ENCODE data around the gene TIMM23.
"Not testable (repeated sequence)": the region's sequence is repeated elsewhere in the genome, so short reads cannot be mapped to it uniquely, and the experiment has no call there.

Gene TIMM23

GRCh38 chr10:45972106-45972812 is at the start of gene TIMM23:
Gene TIMM23 (plus strand): TSS chr10:45972489. CDS start chr10:45972625, 136 bp downstream.
- DNase-seq = peak; percentile 83

GRCh38 chr10:45926790-45927189 is 45.5 kb upstream of the TIMM23 start:
- DNase-seq = not testable (repeated sequence)

DNA sequence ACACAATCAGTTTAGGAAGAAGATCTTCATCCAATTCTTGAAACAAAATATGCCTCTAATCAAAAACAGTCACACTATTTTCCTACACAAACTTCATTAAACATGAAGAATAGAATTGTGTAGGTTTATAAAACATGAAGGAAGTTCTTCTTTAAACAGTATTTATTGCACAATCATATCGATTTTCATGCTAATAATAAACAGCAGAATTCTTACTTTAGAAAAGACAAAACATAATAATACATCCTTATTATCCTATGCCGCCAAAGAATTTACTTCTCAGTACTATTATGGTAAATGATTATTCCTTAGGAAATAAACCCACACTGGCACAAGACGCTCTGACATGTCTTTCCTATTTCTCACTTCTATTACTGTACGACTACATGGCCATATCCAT is 41.0 kb upstream of the TIMM23 start:
- DNase-seq = not testable (repeated sequence)

GRCh38 chr10:45934788-45935187 is 37.5 kb upstream of the TIMM23 start:
- not testable (repeated sequence) for DNase-seq

DNA sequence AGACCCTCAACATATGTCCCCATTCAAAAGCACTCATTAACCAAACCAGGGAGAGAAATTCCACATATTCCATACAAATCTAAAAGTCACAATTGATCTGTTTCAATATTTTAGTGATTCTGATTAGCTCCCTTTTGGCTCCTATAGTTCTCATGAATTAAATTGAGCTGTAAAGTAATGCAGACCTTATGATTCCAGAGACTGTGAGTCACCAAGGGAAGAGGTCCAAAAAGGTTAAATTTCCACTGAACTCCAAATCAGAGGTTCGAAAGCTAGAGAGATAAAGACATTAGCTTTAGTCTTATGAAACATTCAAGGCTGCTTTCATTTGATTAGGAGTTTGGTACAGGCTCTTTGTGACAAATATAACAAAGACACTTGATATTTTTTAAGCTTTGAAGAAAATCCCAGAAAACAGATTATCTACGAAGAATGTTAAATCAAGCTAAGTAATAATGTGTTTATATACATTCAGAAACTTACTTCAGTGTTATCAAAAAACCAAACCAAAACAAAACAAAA is 33.1 kb upstream of the TIMM23 start:
- not testable (repeated sequence) for DNase-seq

GRCh38 chr10:45941196-45941595 is 31.1 kb upstream of the TIMM23 start:
- DNase-seq = not testable (repeated sequence)

GRCh38 chr10:45945476-45945875 is 26.8 kb upstream of the TIMM23 start:
- DNase-seq = not testable (repeated sequence)

- DNase-seq = not testable (repeated sequence)
Measured at GRCh38 chr10:45947363-45947762, 24.9 kb upstream of the TIMM23 start.

DNA sequence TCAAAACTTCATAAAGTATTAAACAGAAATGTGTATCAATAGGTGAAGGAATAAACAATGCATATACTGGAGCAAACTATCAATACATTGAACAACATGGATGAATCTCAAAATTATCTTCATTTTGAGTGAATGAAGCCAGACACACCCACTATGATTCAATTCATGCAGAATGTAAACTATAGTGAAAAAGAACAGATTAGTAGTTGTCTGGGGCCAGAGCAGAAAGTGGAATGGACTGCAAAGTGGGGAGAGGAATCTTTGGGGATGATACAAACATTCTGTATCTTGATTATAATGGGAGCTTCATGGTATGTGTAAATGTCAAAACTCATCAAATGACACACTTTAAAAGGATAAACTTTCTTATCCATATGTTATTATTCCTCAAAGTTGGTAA is 23.5 kb upstream of the TIMM23 start:
- not testable (repeated sequence) for DNase-seq

- DNase-seq = not testable (repeated sequence)
Measured at GRCh38 chr10:45954367-45954766, 17.9 kb upstream of the TIMM23 start.

- DNase-seq = not testable (repeated sequence)
Measured at GRCh38 chr10:45956634-45957033, 15.7 kb upstream of the TIMM23 start.

DNA sequence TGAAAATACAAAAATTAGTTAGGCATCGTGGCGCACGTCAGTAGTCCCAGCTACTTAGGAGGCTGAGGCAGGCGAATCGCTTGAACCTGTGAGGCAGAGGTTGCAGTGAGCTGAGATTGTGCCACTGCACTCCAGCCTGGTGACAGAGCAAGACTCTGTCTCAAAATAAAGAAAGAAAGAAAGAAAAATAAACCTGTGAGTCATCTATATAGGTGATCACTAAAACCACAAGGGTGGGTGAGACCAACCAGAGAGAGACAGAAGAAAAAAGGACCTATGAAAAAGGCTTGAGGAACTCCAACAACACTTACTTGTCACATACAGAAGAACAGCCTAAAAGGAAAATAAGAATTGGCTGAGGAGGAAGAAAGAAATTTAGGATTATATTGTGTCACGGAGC is 14.4 kb upstream of the TIMM23 start:
- not testable (repeated sequence) for DNase-seq

GRCh38 chr10:45962686-45963452 is 9.4 kb upstream of the TIMM23 start:
- DNase-seq = not testable (repeated sequence)

DNA sequence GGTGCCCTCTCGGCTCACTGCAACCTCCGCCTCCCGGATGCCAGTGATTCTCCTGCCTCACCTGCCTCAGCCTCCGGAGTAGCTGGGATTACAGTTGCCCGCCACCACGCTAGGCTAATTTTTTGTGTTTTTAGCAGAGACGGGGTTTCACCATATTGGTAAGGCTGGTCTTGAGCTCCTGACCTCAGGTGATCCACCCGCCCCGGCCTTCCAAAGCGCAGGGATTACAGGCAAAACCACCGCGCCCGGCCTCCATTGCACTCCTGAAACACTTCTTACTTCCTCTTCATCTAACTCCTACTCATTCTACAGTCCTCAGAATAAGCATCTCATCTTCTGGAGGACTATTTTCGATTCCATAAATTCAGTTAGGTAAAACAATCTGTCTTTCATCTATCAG is 1.3 kb upstream of the TIMM23 start:
- not testable (repeated sequence) for DNase-seq

- DNase-seq = not testable (repeated sequence)
Measured at GRCh38 chr10:45971742-45972105, 565 bp upstream of the TIMM23 start.

DNA sequence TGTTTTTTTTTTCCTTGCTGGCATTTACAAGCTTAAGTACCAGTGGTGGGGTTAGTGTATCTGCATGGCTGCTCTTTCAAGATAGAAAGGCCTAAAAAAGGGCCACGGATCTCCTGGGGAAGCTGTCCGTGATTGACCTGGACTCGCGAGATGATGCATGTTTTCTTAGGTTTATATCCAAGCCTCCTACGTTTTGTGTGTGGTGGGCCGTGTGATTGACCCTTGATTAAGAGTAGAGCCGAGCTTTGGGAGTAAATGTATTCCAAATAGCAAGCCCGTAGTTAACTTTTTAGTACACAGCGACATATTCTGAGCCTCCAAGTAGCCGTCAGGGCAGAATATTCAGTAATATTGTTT is 502 bp downstream of the TIMM23 start:
- DNase-seq = not testable (repeated sequence)

DNA sequence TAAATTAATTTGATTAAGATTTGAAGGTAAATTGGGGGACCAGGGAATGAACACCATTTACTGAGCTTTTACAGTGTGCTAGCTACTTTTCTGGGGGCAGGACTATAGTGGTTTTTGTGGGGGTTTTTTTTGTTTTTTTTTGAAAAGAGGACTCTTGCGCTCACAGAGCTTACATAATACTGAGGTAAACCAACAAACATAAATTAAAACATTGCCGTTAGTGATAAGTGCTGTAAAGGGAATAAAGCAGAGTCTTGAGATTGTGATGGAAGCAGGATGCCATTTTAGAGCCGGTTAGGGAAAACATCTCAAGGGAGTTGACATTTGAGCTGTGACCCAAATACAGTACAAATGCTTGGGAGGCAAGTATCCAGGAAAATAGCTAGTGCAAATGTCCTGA is 1.8 kb downstream of the TIMM23 start:
- DNase-seq = not testable (repeated sequence)

DNA sequence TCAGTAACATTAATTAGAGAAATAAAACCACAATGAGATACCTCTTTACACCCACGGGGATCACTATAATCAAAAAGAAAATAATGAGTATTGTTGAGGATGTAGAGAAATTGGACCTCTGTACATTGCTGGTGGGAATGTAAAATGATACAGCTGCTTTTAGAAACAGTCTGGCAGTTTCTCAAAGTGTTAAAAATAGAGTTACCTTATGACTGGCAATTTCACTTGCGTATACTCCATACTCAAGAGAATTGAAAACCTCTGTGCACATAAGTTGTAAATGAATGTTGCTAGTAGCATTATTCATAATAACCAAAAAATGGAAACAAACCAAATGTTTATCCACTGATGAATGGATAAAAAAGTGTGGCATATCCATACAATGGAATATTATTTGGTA is 6.3 kb downstream of the TIMM23 start:
- DNase-seq = not testable (repeated sequence)

DNA sequence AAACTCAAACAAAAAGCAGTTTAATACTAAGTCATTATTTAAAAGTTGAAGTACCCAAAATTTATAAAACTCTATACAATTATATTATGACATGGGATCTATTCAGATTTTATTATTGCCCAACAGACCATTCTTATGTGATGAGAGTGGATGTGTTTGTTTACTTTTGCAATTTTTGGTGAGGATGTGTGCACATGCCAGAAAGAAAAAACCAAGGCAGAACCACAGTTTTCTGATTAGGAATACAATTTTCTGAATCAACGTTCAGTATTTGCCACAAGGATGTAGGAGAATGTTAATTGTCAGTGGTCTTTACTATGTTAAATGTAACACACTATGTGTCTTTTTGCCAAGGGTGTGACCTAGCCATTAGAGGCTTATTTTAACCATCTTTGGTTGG is 9.1 kb downstream of the TIMM23 start:
- DNase-seq = not testable (repeated sequence)

GRCh38 chr10:45983538-45984186 is 11.4 kb downstream of the TIMM23 start:
- peak; percentile 11 for DNase-seq

- DNase-seq = not testable (repeated sequence)
Measured at GRCh38 chr10:45984473-45984872, 12.2 kb downstream of the TIMM23 start.

DNA sequence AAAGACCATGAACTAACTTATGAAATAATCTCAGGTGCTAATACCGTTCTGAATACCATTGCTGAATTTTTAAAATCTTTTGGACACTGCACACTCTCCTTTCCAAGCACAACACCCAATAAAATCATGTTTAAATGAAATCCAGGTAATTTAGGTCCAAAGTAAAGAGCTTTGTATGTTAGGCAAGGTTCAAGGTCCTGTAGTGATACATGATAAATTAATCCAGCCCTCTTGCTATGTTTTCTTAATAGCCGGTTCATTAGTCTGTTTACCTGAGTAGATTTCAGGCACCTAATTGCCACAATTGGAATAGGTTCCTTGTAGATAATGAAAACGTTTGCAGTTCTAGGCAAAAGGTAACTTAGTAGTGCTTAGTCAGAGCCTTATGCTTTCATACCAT is 13.3 kb downstream of the TIMM23 start:
- not testable (repeated sequence) for DNase-seq

- DNase-seq = no peak
Measured at GRCh38 chr10:45997557-45997956, 25.3 kb downstream of the TIMM23 start.
